ENCODE results near the gene NTNG2. TPM values are rescaled to one million over a fixed set of nuclear protein-coding genes. Genes with fewer than 3 reads are reported as not detected.

Gene NTNG2
- total and polyA plus RNA-seq, 2 of the 13 experiments (the other 11 are each of a cell fraction or from before 2014, with no cell fraction given): 0.02 to 0.36 TPM

- no peak overlapping the region for H3K27ac ChIP-seq (ENCODE audit: extremely low read length, insufficient read depth, low read length)
- peak; percentile 11; the same call in 1 of the 3 replicates for ATAC-seq
- ChIA-PET CTCF (ENCODE audit: low intra/inter-chr PET ratio, low total read pairs) (no interaction called here), POLR2A (no interaction called here)
- in situ Hi-C loops (cut with HindIII; ENCODE audit: extremely low pct_ligation_motif_present, low pct_unique_long_range_greater_than_20kb) (loop anchor here (25.0 kb wide), 1 partner anchor 656 kb away; no protein-coding TSS in a partner anchor), intact Hi-C loops (cut with micrococcal nuclease; ENCODE audit: unreplicated experiment) (loop anchor here (5.0 kb wide), 1 partner anchor 481 kb away; no protein-coding TSS in a partner anchor)
- no peak overlapping the region for H2AFZ ChIP-seq (ENCODE audit: low read length)
- H3K4me2 ChIP-seq (ENCODE audit: low read depth, low read length): peak overlapping the region; percentile 80
- peaks cover 16 to 66% of the 10 kb centered on the region in 2 experiments; a peak in 4 of 5 replicates for H3K27me3 ChIP-seq (ENCODE audit: control insufficient read depth in 1 of 2, insufficient read depth in 2 of 2, low read length in 2 of 2)
- no peak overlapping the region for H3K9ac ChIP-seq (ENCODE audit: insufficient read depth, low read depth, low read length)
- H3K9me3 ChIP-seq (ENCODE audit: low read length): no peaks in the 10 kb centered on the region
- 38% methylated on average over 15 of the region's 19 CpGs for WGBS (ENCODE audit: low lambda C conversion rate)
- peak; percentile 10 for DNase-seq (ENCODE audit: low spot score)
- H3K79me2 ChIP-seq (ENCODE audit: insufficient read depth, low read length): no peaks in the 10 kb centered on the region
- H3K4me3 ChIP-seq (replicated peaks in 1 of 3; ENCODE audit: insufficient read depth in 1 of 3, low read depth in 2 of 3, low read length in 3 of 3): 0 out of 6 replicates have a peak overlapping the region, but pooled peaks of 1 of the 3 experiments have one; percentile 73
- peaks cover 16% of the 10 kb centered on the region for H3K4me1 ChIP-seq (ENCODE audit: insufficient read depth, low read length)
- no peaks in the 10 kb centered on the region for H3K36me3 ChIP-seq (replicated peaks in 1 of 2; ENCODE audit: control insufficient read depth in 1 of 2, insufficient read depth in 2 of 2, low read length in 2 of 2)
- no peaks in the 10 kb centered on the region for H4K20me1 ChIP-seq (ENCODE audit: insufficient read depth, low read length)
- BruUV-seq (replicated peaks): no TSS peak
- no peak for FAIRE-seq
- peak; percentile 53; the same call in 1 of the 2 replicates for TF ChIP-seq UBTF (CRISPR knock-in tag; IDR thresholded peaks at IDR 0.05)
- TF ChIP-seq CTCF (CRISPR knock-in tag; IDR thresholded peaks at IDR 0.05): peak; percentile 57
- no peak for TF ChIP-seq POLR2AphosphoS5 (IDR thresholded peaks at IDR 0.05; ENCODE audit: low read depth, low read length)
- TF ChIP-seq PREB (CRISPR knock-in tag; IDR thresholded peaks at IDR 0.05): no peak
- peak; percentile 71 for TF ChIP-seq GABPB1 (CRISPR knock-in tag; IDR thresholded peaks at IDR 0.05)
- peak; percentile 41; the same call in 1 of the 2 replicates for TF ChIP-seq ELF1 (CRISPR knock-in tag; IDR thresholded peaks at IDR 0.05)
- TF ChIP-seq ZNF263 (CRISPR knock-in tag; IDR thresholded peaks at IDR 0.05): 0 out of 2 replicates have a peak, but pooled peaks have one; percentile 43
- no peak for TF ChIP-seq NR2F6 (IDR thresholded peaks at IDR 0.05)
- no peak for TF ChIP-seq NR2F6 (CRISPR knock-in tag; IDR thresholded peaks at IDR 0.05)
- TF ChIP-seq STAG1 (CRISPR knock-in tag; IDR thresholded peaks at IDR 0.05): peak; percentile 28; the same call in 1 of the 2 replicates
- TF ChIP-seq FOXC1 (CRISPR knock-in tag; IDR thresholded peaks at IDR 0.05; ENCODE audit: borderline replicate concordance): no peak
- no peak for TF ChIP-seq ZBTB44 (CRISPR knock-in tag; IDR thresholded peaks at IDR 0.05)
- TF ChIP-seq HDAC6 (IDR thresholded peaks at IDR 0.05; ENCODE audit: low read depth, low read length): no peak
- TF ChIP-seq IRX3 (CRISPR knock-in tag; IDR thresholded peaks at IDR 0.05; ENCODE audit: borderline replicate concordance, low read depth): no peak
- TF ChIP-seq ZNF337 (CRISPR knock-in tag; IDR thresholded peaks at IDR 0.05; ENCODE audit: borderline replicate concordance, low read depth): no peak
- no peak for TF ChIP-seq SALL1 (CRISPR knock-in tag; IDR thresholded peaks at IDR 0.05)
- no peak for TF ChIP-seq IKZF1 (IDR thresholded peaks at IDR 0.05)
- peak; percentile 85 for TF ChIP-seq NR2C2 (CRISPR knock-in tag; IDR thresholded peaks at IDR 0.05; ENCODE audit: borderline replicate concordance)
Observed at GRCh38 chr9:132243156-132244074, 81.6 kb downstream of the NTNG2 start.

Measured in HepG2 (cell line).